T-helper 2 cell treated with Interferon-gamma antibody and Interleukin-4, amounts not matched to agents 100 ng/mL and 5 ng/mL, for 36 hours (primary cell): ENCODE results near the gene RTN4RL1. TPM values are rescaled to one million over a fixed set of nuclear protein-coding genes. Genes with fewer than 3 reads are reported as not detected.

Source experiments
- intact Hi-C: fragments of 100-400 bp; cut with micrococcal nuclease; formaldehyde crosslinking; loops from one replicate; pipeline ENCODE4 v1.15.1; 2023
- total RNA-seq: library from RNA; stranded (reverse); gene quantifications from 2 replicates; pipeline ENCODE4 v1.2.3, GENCODE V29; 2022

Gene RTN4RL1
- total RNA-seq, 1 donor from 2014 or later, result 0.61 TPM

DNA sequence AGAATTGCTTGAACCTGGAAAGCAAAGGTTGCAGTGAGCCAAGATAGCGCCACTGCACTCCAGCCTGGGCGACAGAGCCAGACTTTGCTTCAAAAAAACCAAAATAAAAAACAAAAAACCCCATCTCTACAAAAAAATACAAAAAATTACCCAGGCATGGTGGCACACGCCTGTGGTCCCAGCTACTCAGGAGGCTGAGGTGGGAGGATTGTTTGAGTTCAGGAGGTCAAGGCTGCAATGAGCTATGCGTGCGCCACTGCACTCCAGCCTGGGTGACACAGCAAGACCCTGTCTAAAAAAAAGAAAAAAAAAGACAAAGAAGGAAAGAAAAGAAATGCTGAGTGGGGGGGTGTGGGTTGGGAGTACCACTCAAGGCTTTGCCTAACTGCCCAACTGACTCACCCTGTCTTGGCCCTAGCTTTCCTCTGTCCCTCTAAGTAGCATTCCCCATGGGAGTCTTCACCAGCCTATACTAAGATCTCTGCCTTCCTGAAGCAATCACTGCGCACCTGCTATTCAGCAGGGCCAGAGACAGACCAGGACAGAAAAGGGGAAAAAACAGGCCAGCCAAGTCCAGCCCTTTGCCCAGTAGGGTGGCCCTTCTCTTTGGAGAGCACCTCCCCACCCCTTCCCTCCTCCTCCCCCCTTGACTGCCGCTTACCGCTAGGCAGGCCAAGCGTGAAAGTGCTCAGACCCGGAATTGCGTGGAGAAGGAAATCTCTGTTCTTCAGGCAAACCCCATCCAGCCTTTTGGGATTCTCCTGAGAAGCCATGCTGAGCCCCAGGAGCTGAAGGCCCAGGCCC lies 45.8 kb downstream of the RTN4RL1 start:
- intact Hi-C loops, result no loop called here

DNA sequence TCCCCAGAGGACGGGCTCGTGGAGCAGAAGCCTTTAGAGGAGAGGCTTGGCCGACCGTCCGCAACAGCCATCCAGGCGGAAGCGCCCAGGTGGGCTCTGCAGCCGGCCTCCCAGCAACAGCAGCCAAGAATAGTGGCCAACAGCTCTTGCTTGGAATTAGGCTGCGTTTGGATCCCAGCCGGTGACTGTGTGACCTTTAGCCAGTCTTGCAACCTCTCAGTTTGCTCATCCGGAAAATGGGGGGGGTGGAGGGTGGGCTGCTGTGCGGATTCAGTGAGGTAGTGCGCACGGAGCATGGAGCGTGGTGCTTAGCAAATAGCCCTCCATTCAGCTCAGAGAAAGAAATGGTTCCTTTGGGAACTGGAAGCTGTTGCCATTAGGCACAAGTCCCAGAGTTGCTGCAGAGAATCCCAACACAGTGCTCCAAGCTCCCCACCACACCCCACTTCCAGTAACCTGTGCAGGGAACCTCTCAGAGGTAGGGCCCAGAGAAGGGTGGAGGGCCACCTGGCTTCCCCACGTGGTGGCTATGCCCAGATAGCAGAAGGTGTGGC lies 46.7 kb downstream of the RTN4RL1 start:
- intact Hi-C loops, result no loop called here

DNA sequence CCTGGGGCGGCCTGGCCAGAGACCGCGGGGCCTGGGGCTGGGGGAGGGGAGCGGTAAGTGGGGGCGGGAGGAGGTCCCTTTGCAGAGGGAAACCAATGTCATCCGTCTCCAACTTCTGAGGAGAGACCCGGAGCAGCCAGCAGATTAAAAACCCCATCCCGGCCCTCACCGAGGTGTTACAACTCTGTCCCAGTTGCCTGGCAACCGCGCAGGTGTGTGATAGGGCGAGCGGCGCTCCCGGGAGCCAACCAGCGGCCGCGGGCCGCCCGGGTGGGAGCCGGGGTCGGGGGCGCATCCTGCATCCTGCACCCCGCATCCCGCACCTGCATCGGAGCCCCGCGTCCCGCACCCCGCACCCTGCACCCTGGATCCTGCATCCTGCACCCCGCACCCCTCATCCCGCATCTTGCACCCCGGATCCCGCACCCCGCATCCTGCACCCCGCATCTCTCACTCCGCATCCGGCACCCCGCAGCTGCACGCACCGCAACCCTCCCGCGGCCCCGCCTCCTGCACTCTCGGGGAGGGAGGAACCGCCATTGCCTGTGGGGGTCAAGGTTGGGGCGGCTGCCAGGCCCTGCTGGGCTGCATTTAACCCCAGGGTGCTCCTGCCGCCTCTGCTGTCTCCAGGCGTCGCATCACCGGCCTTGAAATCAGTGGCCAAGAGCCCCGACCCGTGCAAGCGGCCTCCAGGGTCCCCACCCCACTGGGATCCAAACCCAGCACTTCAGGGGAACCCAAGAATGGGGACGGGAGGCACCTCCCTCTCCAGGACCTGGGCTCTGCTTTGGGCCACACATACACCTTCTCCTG lies 47.3 kb downstream of the RTN4RL1 start:
- intact Hi-C loops, result no loop called here

DNA sequence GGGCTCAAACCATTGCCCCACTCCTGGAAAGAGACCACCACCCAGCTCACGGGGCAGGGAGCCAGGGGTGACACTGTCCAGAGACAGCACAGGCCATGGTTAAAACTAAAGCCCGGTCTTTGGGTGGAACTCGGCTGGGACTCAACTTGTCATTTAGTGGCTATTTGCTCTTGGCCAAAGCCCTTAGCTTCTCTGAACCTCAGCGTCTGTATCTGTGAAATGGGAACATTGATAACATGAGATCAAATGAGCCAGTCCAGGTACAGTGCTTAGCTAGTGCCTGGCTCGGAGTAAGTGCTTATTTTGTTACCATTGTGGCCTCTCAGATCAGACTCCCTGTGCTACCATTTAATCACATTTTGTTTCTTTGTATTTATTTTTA lies 48.5 kb downstream of the RTN4RL1 start:
- intact Hi-C loops, result no loop called here

DNA sequence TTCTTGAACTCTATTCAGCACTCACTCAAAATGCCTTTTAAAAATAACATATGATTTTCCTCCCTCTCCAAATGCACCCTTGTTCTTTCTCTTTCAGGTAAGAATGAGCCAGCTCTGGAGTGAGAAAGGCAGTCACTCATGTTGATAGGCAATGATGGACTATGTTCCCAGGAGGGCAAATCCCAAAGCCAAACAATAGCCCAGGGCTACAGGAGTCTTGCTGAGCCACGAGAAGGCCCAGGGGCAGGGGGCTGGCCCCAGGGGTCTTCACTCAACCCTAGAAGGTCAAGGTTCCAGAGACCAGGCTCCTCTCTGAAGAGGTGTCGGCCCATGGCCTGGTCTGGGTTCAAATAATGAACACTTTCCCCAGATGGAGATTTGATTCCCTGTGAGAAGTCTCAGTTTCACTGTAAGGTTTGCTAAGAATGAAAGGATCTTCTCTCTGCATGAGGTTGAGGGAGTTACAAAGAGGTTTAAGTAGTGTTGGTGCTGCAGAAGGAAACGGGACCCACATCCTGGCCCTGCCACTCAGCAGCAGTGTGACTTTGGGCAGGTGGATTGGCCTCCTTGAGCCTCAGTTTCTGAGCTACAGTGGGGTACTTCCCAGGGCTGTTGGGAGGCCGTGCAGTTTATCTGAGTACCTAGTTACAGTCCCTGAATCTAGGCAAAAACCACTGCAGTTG lies 49.0 kb downstream of the RTN4RL1 start:
- intact Hi-C loops, result no loop called here

DNA sequence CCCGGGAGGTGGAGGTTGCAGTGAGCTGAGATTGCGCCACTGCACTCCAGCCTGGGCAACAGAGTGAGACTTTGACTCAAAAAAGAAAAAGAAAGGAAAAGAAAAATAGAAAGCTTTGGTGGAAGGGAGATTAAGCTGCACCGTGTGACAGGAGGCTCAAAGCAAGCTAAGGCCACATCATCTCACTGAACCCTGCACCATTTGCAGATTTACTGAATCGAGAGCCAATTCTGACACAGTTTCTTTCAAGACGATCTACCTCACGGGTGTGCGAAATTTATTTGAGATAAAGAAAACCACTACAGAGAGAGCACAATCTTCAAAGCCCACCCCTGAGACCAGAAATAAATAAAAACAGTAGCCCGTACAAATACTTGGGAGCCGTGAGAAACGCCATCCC lies 49.6 kb downstream of the RTN4RL1 start:
- intact Hi-C loops, result no loop called here

DNA sequence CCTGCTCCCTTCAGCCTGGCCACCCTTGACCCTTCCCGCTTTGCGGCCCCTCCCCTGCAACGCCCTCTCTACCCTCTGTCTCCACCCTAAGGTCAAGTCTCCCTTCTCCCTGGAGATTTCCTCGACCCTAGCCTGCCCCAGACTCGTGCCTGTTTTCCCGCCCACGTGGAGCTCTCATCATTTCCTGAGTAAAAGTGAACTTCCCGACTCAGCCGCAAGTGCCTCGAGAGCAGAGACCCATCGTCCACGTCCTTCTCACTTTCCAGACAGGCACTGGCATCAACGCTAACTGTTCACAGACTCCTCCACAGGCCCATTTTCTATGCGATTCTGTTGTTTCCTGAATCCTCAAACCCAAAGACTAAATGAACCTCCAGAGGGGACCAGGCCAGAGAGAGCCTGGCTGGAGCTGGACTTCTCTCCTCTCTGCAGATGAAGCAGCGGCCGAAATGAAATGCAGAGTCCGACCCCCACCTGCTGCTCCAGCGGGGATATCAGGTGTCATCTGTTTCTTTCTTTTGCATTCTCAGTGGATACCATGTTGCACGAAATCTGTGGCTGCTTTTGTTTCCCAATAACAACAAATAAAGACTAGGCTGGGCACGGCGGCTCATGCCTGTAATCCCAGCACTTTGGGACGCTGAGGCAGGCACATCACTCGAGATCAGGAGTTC lies 52.5 kb downstream of the RTN4RL1 start:
- intact Hi-C loops, result no loop called here

DNA sequence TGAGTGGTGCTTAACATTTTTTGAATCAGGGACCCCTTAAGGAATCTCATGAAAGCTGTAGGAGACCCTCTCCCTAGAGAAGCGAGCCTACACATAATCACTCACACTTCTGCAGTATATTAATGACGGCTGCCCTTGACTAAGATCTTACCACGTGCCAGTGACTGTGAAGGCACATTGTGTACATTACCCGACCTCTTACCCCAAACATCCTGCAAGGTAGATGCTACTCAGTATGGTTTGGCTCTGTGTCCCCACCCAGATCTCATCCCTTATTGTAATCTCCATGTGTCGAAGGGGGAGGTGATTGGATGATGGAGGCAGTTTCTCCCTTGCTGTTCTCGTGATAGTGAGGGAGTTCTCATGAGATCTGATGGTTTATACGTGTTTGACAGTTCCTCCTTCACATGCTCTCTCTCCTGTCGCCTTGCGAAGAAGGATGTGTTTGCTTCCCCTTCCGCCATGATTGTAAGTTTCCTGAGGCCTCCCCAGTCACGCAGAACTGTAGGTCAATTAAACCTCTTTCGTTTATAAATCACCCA lies 54.2 kb downstream of the RTN4RL1 start:
- intact Hi-C loops, result no loop called here

DNA sequence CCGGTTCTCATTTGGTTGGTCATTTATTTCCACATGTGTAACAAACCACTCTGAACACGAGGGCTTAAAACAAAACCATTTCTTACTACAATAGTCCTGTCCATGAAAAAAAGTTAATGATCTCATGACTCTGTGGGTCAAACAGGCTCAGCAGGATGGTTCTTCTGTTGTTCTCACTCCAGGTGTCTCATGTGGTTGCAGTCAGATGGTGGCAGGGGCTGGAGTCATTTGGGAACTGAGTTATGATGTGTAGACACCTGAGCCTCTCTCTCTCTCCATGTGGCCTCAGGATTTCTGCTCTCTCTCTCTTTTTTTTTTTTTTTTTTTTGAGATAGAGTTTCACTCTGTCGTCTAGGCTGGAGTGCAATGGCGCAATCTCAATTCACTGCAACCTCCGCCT lies 55.4 kb downstream of the RTN4RL1 start:
- intact Hi-C loops, result no loop called here

DNA sequence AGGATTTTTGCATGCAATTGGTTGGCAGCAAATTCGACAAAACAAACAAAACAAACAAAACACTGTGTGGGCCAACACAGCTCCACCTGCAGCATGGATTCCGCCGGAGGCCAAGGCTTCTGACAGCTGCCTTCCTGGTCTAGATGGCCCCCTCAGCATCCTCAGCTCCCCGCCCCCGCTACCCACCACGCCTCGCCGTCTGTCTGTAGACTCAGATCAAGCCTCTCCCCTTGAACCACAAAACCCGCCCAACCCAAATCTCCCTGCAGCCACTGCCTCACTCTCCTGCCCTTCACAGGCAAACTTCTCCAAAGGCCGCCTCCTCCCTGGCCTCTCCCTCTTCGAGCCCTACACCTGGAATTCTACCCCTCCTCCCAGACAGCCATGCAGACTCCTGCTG lies 57.9 kb downstream of the RTN4RL1 start:
- intact Hi-C loops, result no loop called here

DNA sequence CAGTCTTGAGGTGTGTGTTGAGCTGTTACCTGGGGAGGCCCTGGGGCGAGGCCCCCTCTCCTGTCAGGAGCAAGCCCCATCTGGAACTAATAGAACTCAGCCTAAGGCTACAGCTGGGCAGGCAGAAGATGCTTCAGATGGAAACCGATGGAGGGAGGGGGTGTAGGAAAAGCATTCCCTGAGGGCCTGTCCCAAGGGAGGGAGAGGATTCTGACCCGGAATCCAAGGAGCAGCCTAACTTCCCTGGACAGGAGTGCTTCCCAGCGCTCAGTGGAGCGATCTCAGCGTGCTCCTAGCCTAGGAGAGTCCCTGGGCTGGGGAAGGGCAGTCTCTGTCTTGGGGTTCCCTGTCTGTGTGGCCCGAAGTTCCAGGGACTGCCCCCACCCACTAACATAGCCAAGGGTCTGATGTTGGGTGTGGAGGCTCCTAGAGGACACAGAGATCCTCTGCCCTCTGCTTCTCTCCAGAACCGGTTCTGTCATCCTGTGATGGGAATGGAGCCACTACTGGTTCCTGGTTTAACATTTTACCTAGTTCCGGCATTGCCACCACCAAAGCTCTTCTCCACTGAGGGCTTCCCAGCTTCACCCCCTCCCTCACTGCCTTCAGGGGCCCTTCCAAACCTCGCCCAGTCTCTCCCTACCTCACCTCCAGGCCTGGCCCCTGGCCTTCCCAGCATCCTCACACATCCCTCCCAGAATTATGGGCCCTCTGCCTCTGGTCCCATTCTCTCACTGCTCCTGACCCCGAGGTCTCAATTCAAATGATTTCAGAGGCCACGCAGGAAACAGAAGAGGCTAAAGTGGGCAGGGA lies 58.7 kb downstream of the RTN4RL1 start:
- intact Hi-C loops, result no loop called here

DNA sequence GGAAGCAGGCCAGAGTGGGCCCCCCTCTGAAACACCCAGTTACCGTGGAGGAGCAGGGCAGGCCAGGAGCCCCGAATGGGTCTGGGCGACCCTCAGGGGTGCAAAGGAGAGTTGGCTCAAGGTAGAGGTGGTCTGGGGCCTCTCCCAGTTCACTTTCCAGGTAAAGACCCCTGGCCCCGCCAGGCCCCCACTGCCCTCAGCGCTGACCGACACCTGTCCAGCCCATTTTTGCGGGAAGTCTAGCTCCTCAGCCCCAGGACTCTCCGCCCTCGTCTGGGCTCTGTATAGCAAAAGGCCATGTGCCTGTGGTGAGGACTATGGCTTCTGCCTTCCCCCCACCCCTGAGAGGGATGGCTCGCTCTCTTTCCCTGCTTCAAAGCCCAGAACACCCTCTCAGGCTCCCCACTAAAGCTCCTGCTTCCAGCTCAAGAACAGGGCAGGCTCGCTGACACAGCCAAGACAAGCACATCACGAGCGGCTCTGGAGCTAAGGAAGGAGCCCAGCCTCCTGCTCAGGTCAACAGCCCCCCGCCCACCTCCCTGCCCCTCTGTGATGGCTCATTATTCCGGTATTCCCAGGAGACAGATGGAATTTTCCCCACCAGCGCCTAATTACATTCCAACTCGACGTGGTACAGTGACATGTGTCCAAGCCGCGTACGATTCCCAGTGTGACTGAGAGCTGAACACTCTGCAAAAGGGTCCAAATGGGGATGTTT lies 59.4 kb downstream of the RTN4RL1 start:
- intact Hi-C loops, result no loop called here

DNA sequence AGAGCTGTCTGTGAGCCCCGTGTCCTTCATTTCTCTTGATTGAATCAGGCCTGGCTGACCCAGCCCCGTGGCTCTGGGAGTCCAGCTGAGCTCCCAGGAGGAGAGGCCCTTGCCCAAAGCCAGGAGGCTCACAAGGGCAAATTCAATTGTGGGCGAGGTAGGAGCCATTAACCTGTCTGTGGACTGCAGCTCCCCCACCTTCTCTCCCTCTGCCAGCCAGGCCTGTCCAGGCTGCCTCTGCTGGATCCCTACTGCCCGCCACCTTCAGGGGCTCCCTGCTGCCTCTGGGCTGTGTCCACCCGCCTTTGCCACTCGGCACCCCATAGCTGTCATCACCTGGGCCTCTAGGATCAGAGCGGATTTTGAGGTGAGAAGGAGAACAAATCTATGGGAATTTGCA lies 61.9 kb downstream of the RTN4RL1 start:
- intact Hi-C loops, result no loop called here

DNA sequence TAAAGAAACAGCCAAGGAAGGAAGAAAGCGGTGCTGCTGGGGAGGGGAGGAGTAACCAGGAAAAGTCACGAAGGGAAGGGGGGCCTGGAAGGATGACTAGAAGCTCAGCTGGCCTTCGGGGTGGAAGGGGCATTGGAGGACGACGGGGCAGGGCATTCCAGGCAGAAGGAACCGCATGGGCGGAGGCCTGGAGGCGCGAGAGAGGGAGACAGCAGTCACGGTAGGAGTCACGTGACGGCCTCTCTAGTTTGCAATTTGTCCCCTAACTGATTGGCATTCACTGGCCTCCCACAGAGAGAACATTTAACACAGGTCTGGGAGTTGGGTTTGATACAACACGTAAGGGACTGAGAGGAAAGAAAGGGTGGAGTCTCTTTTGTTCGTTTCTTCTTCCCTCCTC lies 63.9 kb downstream of the RTN4RL1 start:
- intact Hi-C loops, result no loop called here

DNA sequence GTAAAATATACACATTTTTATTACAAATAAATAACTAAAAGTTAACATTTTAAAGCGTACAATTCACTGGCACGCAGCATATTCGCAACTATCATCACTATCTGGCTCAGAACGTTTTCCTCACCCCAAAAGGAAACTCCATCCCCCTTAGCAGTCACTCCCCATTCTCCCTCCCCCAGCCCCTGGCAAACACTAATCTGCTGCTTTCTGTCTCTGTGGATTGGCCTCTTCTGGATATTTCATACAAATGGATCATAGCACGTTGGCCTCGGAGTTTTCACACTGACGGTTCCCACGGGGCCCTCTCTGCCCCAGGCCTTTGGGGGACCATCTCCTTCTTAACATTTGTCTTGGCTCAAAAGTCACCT lies 64.6 kb downstream of the RTN4RL1 start:
- intact Hi-C loops, result no loop called here

DNA sequence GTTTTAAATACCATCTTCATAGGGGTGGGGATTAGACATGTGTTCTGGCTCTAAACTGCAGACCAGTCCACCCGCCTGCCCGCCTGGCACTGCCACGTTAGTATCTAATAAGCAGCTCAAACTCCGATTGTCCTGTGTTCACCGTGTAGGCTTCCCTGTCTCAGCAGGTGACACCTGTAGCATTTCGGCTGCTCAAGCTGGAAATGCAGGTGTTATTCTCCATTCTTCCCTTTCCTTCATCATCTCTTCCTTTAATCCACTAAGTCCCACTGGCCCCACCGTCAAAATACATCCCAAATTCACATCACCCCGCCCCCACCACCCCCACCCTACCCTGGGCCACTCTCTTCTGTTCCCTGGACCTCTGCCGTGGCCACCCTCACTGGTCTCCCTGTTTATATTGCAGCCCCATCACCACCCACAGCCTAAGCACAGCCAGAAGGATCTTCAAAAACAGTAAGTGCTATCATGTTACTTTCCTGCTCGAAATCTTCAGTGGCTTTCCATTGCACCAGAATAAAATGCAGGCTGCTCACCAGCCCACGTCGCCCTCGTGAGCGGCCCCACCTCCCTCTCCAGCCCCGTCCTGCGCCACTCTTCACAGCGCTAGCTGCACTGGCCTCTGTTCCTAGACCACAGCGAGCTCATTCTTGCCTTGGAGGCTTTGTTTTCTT lies 65.1 kb downstream of the RTN4RL1 start:
- intact Hi-C loops, result no loop called here

DNA sequence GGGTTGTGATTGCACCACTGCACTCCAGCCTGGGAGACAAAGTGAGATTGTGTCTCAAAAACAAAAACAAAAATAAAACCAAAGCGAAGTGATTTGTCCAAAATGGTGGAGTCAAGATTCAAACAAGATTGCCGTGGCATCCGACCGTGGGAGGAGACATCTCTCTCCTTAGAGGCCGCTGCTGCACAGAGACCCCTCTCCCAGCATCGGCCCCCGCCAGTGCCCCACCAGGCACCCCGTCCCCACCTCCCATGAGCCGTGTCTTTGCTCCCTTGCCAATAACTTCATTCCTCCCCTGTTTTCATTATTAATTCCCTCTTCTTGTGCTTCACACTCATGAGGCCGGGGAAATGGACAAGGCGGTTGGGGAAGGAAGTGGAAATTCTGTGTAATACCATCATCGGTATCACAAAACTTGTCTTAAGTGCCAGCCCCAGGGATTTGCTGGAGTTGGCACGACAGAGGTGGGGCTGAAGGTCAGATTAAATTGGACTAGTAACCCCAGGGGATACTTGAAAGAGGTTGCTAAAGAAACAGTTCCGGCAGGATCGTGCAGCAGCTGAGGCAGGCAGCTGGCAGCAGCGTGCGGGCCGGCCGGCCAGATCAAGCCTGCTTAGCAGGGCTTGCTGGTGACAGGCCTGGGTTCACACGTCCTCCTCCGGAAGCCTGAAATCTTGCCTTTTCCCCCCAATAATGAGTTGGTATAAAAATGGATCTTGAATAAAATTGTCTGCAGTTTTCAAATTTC lies 66.8 kb downstream of the RTN4RL1 start:
- intact Hi-C loops, result no loop called here

DNA sequence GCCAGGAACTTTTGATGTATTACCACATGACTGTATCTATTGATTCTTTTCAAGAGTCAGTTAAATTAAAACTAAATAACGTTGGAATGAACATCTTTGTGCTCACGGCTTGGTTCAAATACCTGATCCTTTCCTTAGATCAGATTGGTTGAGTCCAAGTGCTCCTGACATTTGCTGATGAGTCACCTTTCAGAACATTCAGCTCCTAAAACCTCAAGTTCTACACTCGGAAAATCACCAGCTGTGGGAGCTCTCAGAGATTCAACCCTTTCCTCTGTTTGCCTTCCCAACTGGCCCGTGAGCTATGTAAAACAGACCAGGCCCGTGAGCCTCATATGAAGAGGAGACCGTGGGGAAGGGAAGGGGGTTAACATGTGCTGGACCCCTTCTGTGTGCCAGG lies 68.1 kb downstream of the RTN4RL1 start:
- intact Hi-C loops, result no loop called here
